Fibroblast of lung (primary cell): ENCODE measurements around the gene MAB21L4. TPM values are rescaled to one million over a fixed set of nuclear protein-coding genes. Genes with fewer than 3 reads are reported as not detected.

Source experiments
- DNase-seq, 2 donors: peaks; one replicate each; pipeline versions ENCODE4 v3.0.0 to v3.0.0-alpha.2; 2010; ENCODE audit warnings: low read depth in 2 of 2
- H2AFZ ChIP-seq: 2 replicates; pipeline ENCODE4 v1.5.1; 2012; ENCODE audit warnings: low read length, control low read depth, inconsistent platforms
- H3K27ac ChIP-seq: 2 replicates; pipeline ENCODE4 v1.5.1; 2011; ENCODE audit warnings: low read length, control low read depth; ENCODE audit not compliant: insufficient read depth
- H3K27me3 ChIP-seq: 2 replicates; pipeline ENCODE4 v1.5.1; 2011; ENCODE audit warnings: mild to moderate bottlenecking, low read length; ENCODE audit not compliant: control insufficient read depth, insufficient read depth
- H3K36me3 ChIP-seq: 2 replicates; pipeline ENCODE4 v1.5.1; 2011; ENCODE audit warnings: low read length; ENCODE audit not compliant: control insufficient read depth, insufficient read depth
- H3K4me1 ChIP-seq: 2 replicates; pipeline ENCODE4 v1.5.1; 2011; ENCODE audit warnings: low read length; ENCODE audit not compliant: control insufficient read depth, insufficient read depth; ENCODE audit errors: extremely low read depth
- H3K4me2 ChIP-seq: 2 replicates; pipeline ENCODE4 v1.5.1; 2011; ENCODE audit warnings: low read length, control low read depth; ENCODE audit not compliant: insufficient read depth; ENCODE audit errors: extremely low read depth
- H3K4me3 ChIP-seq, 4 experiments: fragments of 200-600 bp in 1 of 4; sonication (generic) in 1 of 4; replicated peaks in 1 of 4; 2 replicates each; pipeline ENCODE4 v1.5.1; 2011 to 2016; ENCODE audit warnings: low read length in 4 of 4, low read depth in 3 of 4, mild to moderate bottlenecking in 3 of 4, control low read depth in 2 of 4, inconsistent platforms in 1 of 4, mixed read lengths in 1 of 4; ENCODE audit not compliant: insufficient read depth in 1 of 4; ENCODE audit errors: control extremely low read depth in 1 of 4
- H3K79me2 ChIP-seq: 2 replicates; pipeline ENCODE4 v1.5.1; 2012; ENCODE audit warnings: mild to moderate bottlenecking, low read length, inconsistent platforms; ENCODE audit not compliant: control insufficient read depth, insufficient read depth
- H3K9ac ChIP-seq: 2 replicates; pipeline ENCODE4 v1.5.1; 2011; ENCODE audit warnings: mild to moderate bottlenecking, low read length, control low read depth; ENCODE audit not compliant: insufficient read depth
- H3K9me3 ChIP-seq: 2 replicates; pipeline ENCODE4 v1.5.1; 2012; ENCODE audit warnings: low read depth, low read length; ENCODE audit not compliant: control insufficient read depth, insufficient read depth
- H4K20me1 ChIP-seq: 2 replicates; pipeline ENCODE4 v1.5.1; 2011; ENCODE audit warnings: low read length; ENCODE audit not compliant: control insufficient read depth, insufficient read depth; ENCODE audit errors: extremely low read depth
- CTCF ChIP-seq, 2 donors: IDR thresholded peaks in 1 of 2; conservative IDR thresholded peaks in 1 of 2; 1 replicate in 1 of 2; 2 replicates in 1 of 2; pipeline ENCODE4 v1.5.1; 2011 to 2012; ENCODE audit warnings: low read length in 2 of 2, control low read depth in 1 of 2, inconsistent platforms in 1 of 2, low read depth in 1 of 2, mild to moderate bottlenecking in 1 of 2
- EZH2 ChIP-seq: IDR thresholded peaks from 2 replicates; pipeline ENCODE4 v1.5.1; 2012; ENCODE audit warnings: low read length, control low read depth, mild to moderate bottlenecking; ENCODE audit errors: missing control alignments
- polyA plus RNA-seq, 2 donors: library from polyadenylated mRNA; depleted of rRNA in 1 of 2; stranded (reverse) in 1 of 2; unstranded in 1 of 2; fragments of >200 nt; gene quantifications; 2 replicates each; pipeline ENCODE4 v1.2.1, GENCODE V29; 2011 to 2012; ENCODE audit warnings: missing spikeins in 1 of 2
- total RNA-seq: library from RNA; depleted of rRNA; stranded (reverse); fragments of >200 nt; gene quantifications from 2 replicates; pipeline ENCODE4 v1.2.1, GENCODE V29; 2014

The MAB21L4 gene
- total and polyA plus RNA-seq, 2 donors (not counting 1 experiment from before 2014, with no cell fraction given): not detected

GRCh38 chr2:240869956-240870875 is 25.7 kb downstream of the MAB21L4 start:
- H3K36me3 ChIP-seq: no peaks in the 10 kb centered on the region
- DNase-seq: no peak
- no peak overlapping the region for H3K4me3 ChIP-seq
- no peaks in the 10 kb centered on the region for H3K79me2 ChIP-seq
- H3K9ac ChIP-seq: no peak overlapping the region
- H3K4me2 ChIP-seq: no peak overlapping the region
- TF ChIP-seq EZH2 (no peak), CTCF (conservative IDR thresholded peaks at IDR 0.05 in 1 of 2, IDR thresholded peaks at IDR 0.05 in 1 of 2; ENCODE audit: low read depth in 1 of 2, low read length in 2 of 2) (no peak)
- H3K4me1 ChIP-seq: no peaks in the 10 kb centered on the region
- H4K20me1 ChIP-seq: no peaks in the 10 kb centered on the region
- peaks cover 8% of the 10 kb centered on the region for H3K27me3 ChIP-seq
- H3K27ac ChIP-seq: no peak overlapping the region
- H3K9me3 ChIP-seq: no peaks in the 10 kb centered on the region
- no peak overlapping the region for H2AFZ ChIP-seq

GRCh38 chr2:240869109-240869955 is 26.6 kb downstream of the MAB21L4 start:
- no peak overlapping the region for H2AFZ ChIP-seq
- H3K9ac ChIP-seq: no peak overlapping the region
- H3K4me2 ChIP-seq: no peak overlapping the region
- H3K4me1 ChIP-seq: no peaks in the 10 kb centered on the region
- H3K36me3 ChIP-seq: no peaks in the 10 kb centered on the region
- no peak overlapping the region for H3K4me3 ChIP-seq
- H3K9me3 ChIP-seq: no peaks in the 10 kb centered on the region
- H3K27ac ChIP-seq: no peak overlapping the region
- no peak for DNase-seq
- no peaks in the 10 kb centered on the region for H4K20me1 ChIP-seq
- H3K79me2 ChIP-seq: no peaks in the 10 kb centered on the region
- TF ChIP-seq CTCF (conservative IDR thresholded peaks at IDR 0.05 in 1 of 2, IDR thresholded peaks at IDR 0.05 in 1 of 2; ENCODE audit: low read depth in 1 of 2, low read length in 2 of 2) (no peak), EZH2 (no peak)
- H3K27me3 ChIP-seq: peaks cover 10% of the 10 kb centered on the region
